B cell (primary cell): ENCODE data around the gene ARMC9. TPM values are rescaled to one million over a fixed set of nuclear protein-coding genes. Genes with fewer than 3 reads are reported as not detected.

Experiments used
- ATAC-seq: fragments of 200-7000 bp; cut with Tn5 transposase; one replicate; pipeline ENCODE4 v1.10.0; 2021; ENCODE audit warnings: low read depth, mild to moderate bottlenecking, moderate number of reproducible peaks, moderate library complexity
- CTCF ChIA-PET: fragments of 350-600 bp; sonication (Branson Sonifier 250); formaldehyde crosslinking; loops from one replicate; lab custom pipeline; 2021; ENCODE audit warnings: antibody characterized with exemption, inconsistent platforms; lab: Charles Lee
- POLR2A ChIA-PET: fragments of 350-600 bp; sonication (Branson Sonifier 250); formaldehyde crosslinking; loops from one replicate; lab custom pipeline; 2021; ENCODE audit warnings: antibody characterized with exemption; lab: Charles Lee
- DNase-seq: peaks from one replicate; pipeline ENCODE4 v3.0.0; 2013
- H2AFZ ChIP-seq: 2 replicates; pipeline ENCODE4 v1.6.1; 2012; ENCODE audit warnings: mild to moderate bottlenecking, low read depth, low read length; ENCODE audit not compliant: insufficient read depth, poor library complexity, severe bottlenecking
- H3K27ac ChIP-seq, 2 donors: 1 replicate in 1 of 2; 2 replicates in 1 of 2; pipeline ENCODE4 v1.5.1; 2012 to 2013; ENCODE audit warnings: low read length in 2 of 2, mild to moderate bottlenecking in 2 of 2, moderate library complexity in 1 of 2
- H3K27me3 ChIP-seq, 4 experiments: fragments of 200-600 bp in 1 of 4; sonication (generic) in 1 of 4; replicated peaks in 1 of 4; 1 replicate in 2 of 4; 2 replicates in 2 of 4; pipeline versions ENCODE4 v1.6.1 to v1.7.0; 2013 to 2016; ENCODE audit warnings: low read length in 3 of 4, mild to moderate bottlenecking in 2 of 4, mixed read lengths in 1 of 4, moderate library complexity in 1 of 4; ENCODE audit not compliant: insufficient read depth in 4 of 4, control insufficient read depth in 3 of 4; ENCODE audit errors: control extremely low read depth in 1 of 4
- H3K36me3 ChIP-seq, 2 experiments: replicated peaks in 1 of 2; 1 replicate in 1 of 2; 2 replicates in 1 of 2; pipeline versions ENCODE4 v1.6.1 to v1.7.1; 2013; ENCODE audit warnings: low read length in 1 of 2; ENCODE audit not compliant: insufficient read depth in 2 of 2, control insufficient read depth in 1 of 2; ENCODE audit errors: control extremely low read depth in 1 of 2, extremely low read depth in 1 of 2
- H3K4me1 ChIP-seq, 2 donors: fragments of 200-600 bp in 1 of 2; sonication (generic) in 1 of 2; 1 replicate in 1 of 2; 2 replicates in 1 of 2; pipeline versions ENCODE4 v1.5.1 to v1.6.1; 2013 to 2017; ENCODE audit warnings: low read length in 2 of 2; ENCODE audit not compliant: control insufficient read depth in 2 of 2, insufficient read depth in 2 of 2
- H3K4me2 ChIP-seq: replicated peaks from 2 replicates; pipeline ENCODE3; 2012; ENCODE audit warnings: mild to moderate bottlenecking, low read depth, low read length; ENCODE audit not compliant: poor library complexity, severe bottlenecking
- H3K4me3 ChIP-seq, 5 experiments: fragments of 200-600 bp in 1 of 5; sonication (generic) in 1 of 5; 1 replicate in 3 of 5; 2 replicates in 2 of 5; pipeline versions ENCODE4 v1.5.1 to v1.7.0; 2011 to 2016; ENCODE audit warnings: low read length in 4 of 5, mild to moderate bottlenecking in 4 of 5, low read depth in 2 of 5, control low read depth in 1 of 5, moderate library complexity in 1 of 5; ENCODE audit not compliant: insufficient read depth in 1 of 5; ENCODE audit errors: control extremely low read depth in 1 of 5, extremely low read depth in 1 of 5
- H3K79me2 ChIP-seq: fragments of 200-600 bp; sonication (generic); one replicate; pipeline ENCODE4 v1.6.0; 2016; ENCODE audit warnings: low read length; ENCODE audit not compliant: control insufficient read depth, insufficient read depth
- H3K9ac ChIP-seq: fragments of 200-600 bp; sonication (generic); 2 replicates; pipeline ENCODE4 v1.6.1; 2017; ENCODE audit warnings: mild to moderate bottlenecking, low read length, moderate library complexity
- H3K9me3 ChIP-seq, 3 donors: one replicate each; pipeline versions ENCODE4 v1.6.1 to v1.7.1; 2013; ENCODE audit warnings: low read length in 2 of 3; ENCODE audit not compliant: control insufficient read depth in 2 of 3, insufficient read depth in 1 of 3; ENCODE audit errors: control extremely low read depth in 1 of 3
- H4K20me1 ChIP-seq: 2 replicates; pipeline ENCODE4 v1.6.0; 2012; ENCODE audit warnings: mild to moderate bottlenecking, low read length; ENCODE audit not compliant: insufficient read depth, control insufficient read depth, poor library complexity, severe bottlenecking
- H3K27ac Mint-ChIP-seq: one replicate; pipeline ENCODE4 v1.8.0; 2021; ENCODE audit warnings: mixed read lengths
- H3K27me3 Mint-ChIP-seq: one replicate; pipeline ENCODE4 v1.8.0; 2021; ENCODE audit warnings: mixed read lengths
- H3K4me1 Mint-ChIP-seq: one replicate; pipeline ENCODE4 v1.8.0; 2021; ENCODE audit warnings: mixed read lengths
- H3K4me3 Mint-ChIP-seq: one replicate; pipeline ENCODE4 v1.8.0; 2021; ENCODE audit warnings: mixed read lengths
- H3K9me3 Mint-ChIP-seq: one replicate; pipeline ENCODE4 v1.8.0; 2022; ENCODE audit warnings: mixed read lengths; ENCODE audit not compliant: insufficient read depth
- EZH2 ChIP-seq: IDR thresholded peaks from 2 replicates; pipeline ENCODE4 v1.6.1; 2012; ENCODE audit warnings: borderline replicate concordance, low read depth, mild to moderate bottlenecking, moderate library complexity, low read length; ENCODE audit not compliant: insufficient read depth, poor library complexity, severe bottlenecking
- WGBS: methylation state at CpG from one replicate; pipeline ENCODE4 v1.1.5; 2013; ENCODE audit warnings: missing lambda C conversion rate; ENCODE audit not compliant: insufficient coverage; 5-methylcytosine and 5-hydroxymethylcytosine counted together
- intact Hi-C: fragments of 100-400 bp; cut with micrococcal nuclease; formaldehyde crosslinking; loops from one replicate; pipeline ENCODE4 v1.10.0; 2022
- polyA plus RNA-seq: library from polyadenylated mRNA; depleted of rRNA; stranded (reverse); fragments of >200 nt; gene quantifications from 2 replicates; pipeline ENCODE4 v1.2.3, GENCODE V29; 2012
- total RNA-seq, 2 donors: library from RNA; stranded (reverse); fragments of 120-200 nt in 1 of 2; gene quantifications; 1 replicate in 1 of 2; 2 replicates in 1 of 2; pipeline versions ENCODE4 v1.2.3 to v1.2.4, GENCODE V29; 2013 to 2022
- TF ChIP-seq, protein P1 (sequence below): fragments of 200-600 bp; IDR thresholded peaks from one replicate; pipeline ENCODE4 v1.8.0; 2022; ENCODE audit warnings: antibody characterized with exemption, mild to moderate bottlenecking

The ARMC9 gene
- total and polyA plus RNA-seq, 2 donors (not counting 1 experiment from before 2014, with no cell fraction given): 0.40 to 5.4 TPM

DNA sequence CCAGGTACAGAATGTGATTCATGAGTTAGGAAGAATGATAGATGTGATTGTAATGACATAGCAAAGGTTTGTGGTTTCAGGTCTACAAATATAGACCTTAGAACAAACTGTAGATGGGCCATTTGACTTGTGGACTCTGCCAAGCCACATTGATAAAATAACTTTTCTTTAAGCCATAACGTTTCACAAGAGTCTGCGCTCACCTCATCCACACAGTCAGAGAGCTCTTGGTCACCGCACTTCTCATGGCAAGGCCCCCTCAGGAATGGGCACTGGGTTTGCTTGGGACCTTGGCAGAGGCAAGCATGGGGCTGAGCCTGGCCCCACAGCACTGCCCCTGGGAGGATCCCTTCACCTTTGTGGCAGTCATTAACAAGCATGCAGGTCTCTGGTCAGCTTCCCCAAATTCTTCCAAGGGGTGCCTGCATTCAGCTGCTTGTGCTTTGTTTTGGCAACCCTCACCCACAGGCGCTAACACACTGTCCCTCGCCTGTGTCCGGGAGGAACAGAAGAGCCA lies 14.0 kb downstream of the ARMC9 start:
- no peaks in the 10 kb centered on the region for H3K36me3 ChIP-seq
- no peak overlapping the region for H3K9ac ChIP-seq
- Mint-ChIP-seq H3K4me1 (no peaks in the 10 kb centered on the region), H3K27ac (no peak overlapping the region), H3K4me3 (no peak overlapping the region), H3K9me3 (no peaks in the 10 kb centered on the region), H3K27me3 (no peaks in the 10 kb centered on the region)
- H3K27me3 ChIP-seq: no peaks in the 10 kb centered on the region
- no peak overlapping the region for H3K27ac ChIP-seq
- H4K20me1 ChIP-seq: no peaks in the 10 kb centered on the region
- no peak overlapping the region for H2AFZ ChIP-seq
- ChIA-PET POLR2A (no interaction called here), CTCF (interaction anchor here (0.8 kb wide), 1 partner anchor 239 kb away, joined by 3 read pairs; no protein-coding TSS in a partner anchor)
- intact Hi-C loops: no loop called here
- 96% methylated on average over 5 of the region's 6 CpGs for WGBS
- no peak overlapping the region for H3K4me2 ChIP-seq
- H3K4me3 ChIP-seq: no peak overlapping the region
- DNase-seq: no peak
- TF ChIP-seq EZH2: no peak
- TF ChIP-seq, protein P1, sequence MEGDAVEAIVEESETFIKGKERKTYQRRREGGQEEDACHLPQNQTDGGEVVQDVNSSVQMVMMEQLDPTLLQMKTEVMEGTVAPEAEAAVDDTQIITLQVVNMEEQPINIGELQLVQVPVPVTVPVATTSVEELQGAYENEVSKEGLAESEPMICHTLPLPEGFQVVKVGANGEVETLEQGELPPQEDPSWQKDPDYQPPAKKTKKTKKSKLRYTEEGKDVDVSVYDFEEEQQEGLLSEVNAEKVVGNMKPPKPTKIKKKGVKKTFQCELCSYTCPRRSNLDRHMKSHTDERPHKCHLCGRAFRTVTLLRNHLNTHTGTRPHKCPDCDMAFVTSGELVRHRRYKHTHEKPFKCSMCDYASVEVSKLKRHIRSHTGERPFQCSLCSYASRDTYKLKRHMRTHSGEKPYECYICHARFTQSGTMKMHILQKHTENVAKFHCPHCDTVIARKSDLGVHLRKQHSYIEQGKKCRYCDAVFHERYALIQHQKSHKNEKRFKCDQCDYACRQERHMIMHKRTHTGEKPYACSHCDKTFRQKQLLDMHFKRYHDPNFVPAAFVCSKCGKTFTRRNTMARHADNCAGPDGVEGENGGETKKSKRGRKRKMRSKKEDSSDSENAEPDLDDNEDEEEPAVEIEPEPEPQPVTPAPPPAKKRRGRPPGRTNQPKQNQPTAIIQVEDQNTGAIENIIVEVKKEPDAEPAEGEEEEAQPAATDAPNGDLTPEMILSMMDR: no peak
- ATAC-seq: no peak
- no peaks in the 10 kb centered on the region for H3K9me3 ChIP-seq
- no peaks in the 10 kb centered on the region for H3K79me2 ChIP-seq
- H3K4me1 ChIP-seq: no peaks in the 10 kb centered on the region

- DNase-seq (no peak), ATAC-seq (no peak)
- ChIA-PET POLR2A (no interaction called here), CTCF (no interaction called here)
- Histone ChIP-seq H3K9ac (no peak overlapping the region), H3K4me2 (no peak overlapping the region), H3K9me3 (no peaks in the 10 kb centered on the region), H3K4me3 (no peak overlapping the region), H3K27ac (no peak overlapping the region), H3K4me1 (no peaks in the 10 kb centered on the region), H3K36me3 (no peaks in the 10 kb centered on the region), H2AFZ (no peak overlapping the region), H4K20me1 (no peaks in the 10 kb centered on the region), H3K79me2 (no peaks in the 10 kb centered on the region), H3K27me3 (no peaks in the 10 kb centered on the region)
- H3K27ac Mint-ChIP-seq: no peak overlapping the region
- H3K27me3 Mint-ChIP-seq: no peaks in the 10 kb centered on the region
- no peaks in the 10 kb centered on the region for H3K9me3 Mint-ChIP-seq
- intact Hi-C loops: no loop called here
- no peak overlapping the region for H3K4me3 Mint-ChIP-seq
- no peaks in the 10 kb centered on the region for H3K4me1 Mint-ChIP-seq
- TF ChIP-seq, protein P1: no peak
- no peak for TF ChIP-seq EZH2
- WGBS: 100% methylated on average over 1 of the region's 6 CpGs
These were observed 15.7 kb downstream of the ARMC9 start for GRCh38 chr2:231213931-231214642.
